Superior temporal gyrus (tissue), 1 donor: ENCODE data around the gene CBL.
A peak's percentile ranks its signal among the peaks of the same experiment; 100 is the strongest.
"Not testable (repeated sequence)": the region's sequence is repeated elsewhere in the genome, so short reads cannot be mapped to it uniquely, and the experiment has no call there.

Source experiments
- DNase-seq: peaks from one replicate; pipeline ENCODE4 v3.0.0-alpha.2; 2016; ENCODE audit errors: extremely low spot score

Gene CBL

GRCh38 chr11:119184399-119184798 is 21.7 kb upstream of the CBL start:
- not testable (repeated sequence) for DNase-seq

GRCh38 chr11:119185981-119186634 is 20.0 kb upstream of the CBL start:
- DNase-seq = no peak

DNA sequence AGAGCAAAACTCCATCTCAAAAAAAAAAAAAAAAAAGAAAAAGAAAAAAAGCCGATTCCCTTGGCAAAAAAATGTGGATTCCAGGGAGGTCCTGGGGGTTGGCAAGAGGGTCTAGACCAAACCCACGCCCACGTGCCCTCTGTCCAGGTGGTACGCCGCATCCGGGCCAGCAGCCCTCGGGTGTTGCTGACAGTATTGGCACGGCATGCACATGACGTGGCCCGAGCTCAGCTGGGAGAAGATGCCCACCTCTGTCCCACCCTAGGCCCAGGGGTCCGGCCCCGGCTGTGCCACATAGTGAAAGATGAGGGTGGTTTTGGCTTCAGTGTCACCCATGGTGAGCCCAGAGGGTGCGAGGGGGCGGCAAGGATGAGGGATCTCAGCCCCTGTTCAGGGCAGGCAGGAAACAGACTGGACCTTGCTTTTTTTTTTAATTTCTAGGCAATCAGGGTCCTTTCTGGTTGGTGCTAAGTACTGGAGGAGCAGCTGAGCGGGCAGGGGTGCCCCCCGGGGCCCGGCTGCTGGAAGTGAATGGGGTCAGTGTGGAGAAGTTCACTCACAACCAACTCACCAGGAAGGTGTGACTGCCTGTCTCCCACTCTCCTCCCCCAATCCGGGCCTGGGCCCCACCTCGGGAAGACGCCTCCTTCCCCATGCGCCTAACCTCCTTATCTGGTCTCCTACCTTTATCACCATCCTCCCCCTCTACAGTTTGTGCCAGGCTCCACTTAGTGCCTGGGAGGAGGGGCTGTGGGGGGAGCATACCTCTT is 18.8 kb upstream of the CBL start:
- DNase-seq = no peak

DNA sequence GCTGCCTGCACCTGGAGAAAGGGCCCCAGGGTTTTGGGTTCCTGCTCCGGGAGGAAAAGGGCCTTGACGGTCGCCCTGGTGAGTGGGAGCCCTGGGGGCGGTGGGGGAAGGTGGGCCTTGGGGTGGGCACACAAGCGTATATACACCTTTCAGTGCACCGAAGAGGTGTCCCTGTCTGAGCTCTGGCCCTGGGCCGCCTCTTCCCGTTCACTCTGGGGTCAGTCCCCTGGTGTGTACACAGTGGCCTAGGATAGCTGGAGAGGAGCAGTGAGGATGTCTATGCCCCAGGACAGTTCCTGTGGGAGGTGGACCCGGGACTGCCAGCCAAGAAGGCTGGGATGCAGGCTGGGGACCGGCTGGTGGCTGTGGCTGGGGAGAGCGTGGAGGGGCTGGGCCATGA is 18.1 kb upstream of the CBL start:
- DNase-seq = no peak

- DNase-seq = no peak
These were observed 17.3 kb upstream of the CBL start for GRCh38 chr11:119188887-119189286.

DNA sequence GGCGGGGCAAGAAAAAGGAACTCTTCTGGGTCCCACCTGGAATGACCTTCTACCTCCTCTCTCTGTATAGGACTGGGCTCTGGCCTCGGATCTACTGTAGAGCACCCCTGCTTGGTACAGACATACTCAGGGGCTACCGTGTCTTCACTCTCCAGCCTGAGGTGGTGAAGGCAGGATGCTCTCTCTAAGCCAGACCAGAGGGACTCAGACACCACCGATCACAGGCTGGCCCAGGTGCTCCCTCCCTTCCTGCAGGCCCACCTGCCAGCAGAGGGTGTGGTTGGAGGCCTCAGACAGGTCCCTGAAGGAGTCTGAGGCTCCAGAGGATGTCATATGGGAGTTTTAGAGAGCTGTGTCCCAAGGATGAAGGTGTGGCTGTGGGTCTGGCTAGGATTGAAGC is 16.7 kb upstream of the CBL start:
- DNase-seq = no peak

GRCh38 chr11:119190531-119190930 is 15.6 kb upstream of the CBL start:
- no peak for DNase-seq

- DNase-seq = not testable (repeated sequence)
These were observed 14.9 kb upstream of the CBL start for GRCh38 chr11:119191265-119191664.

DNA sequence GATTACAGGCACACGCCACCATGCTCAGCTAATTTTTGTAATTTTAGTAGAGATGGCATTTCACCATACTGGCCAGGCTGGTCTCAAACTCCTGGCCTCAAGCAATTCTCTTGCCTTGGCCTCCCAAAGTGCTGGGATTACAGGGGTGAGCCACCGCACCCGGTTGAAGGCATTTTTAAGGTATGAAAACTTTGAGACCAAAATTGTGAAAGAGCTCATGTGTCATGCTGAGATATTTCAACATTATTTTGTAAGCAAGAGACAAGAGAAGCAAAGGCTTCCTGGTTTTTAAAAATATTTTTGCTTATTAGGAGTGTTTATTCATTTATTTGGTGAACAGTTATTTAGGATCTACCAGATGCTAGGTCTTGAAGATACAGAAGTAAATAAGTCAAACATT is 14.0 kb upstream of the CBL start:
- DNase-seq = no peak

GRCh38 chr11:119193001-119193400 is 13.1 kb upstream of the CBL start:
- no peak for DNase-seq

DNA sequence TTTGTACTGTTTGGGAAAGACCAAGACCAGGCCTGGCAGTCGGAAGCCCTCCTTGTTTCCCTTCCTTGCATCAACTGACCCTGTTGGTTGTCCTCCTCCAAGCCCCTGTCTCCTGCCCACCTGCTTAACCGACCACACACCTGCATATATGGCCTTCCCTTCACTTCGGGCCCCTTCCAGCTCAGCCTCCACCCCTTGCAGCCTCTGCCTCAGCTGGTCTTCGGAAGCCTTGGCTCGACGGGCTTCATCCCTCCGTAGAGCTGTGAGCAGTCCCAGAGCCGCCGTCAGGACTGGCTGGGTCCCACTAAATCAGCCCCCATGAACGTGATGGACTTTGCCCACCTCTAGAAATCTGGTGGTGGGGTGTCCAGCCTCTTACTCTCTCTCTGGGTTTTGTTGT is 12.5 kb upstream of the CBL start:
- no peak for DNase-seq

DNA sequence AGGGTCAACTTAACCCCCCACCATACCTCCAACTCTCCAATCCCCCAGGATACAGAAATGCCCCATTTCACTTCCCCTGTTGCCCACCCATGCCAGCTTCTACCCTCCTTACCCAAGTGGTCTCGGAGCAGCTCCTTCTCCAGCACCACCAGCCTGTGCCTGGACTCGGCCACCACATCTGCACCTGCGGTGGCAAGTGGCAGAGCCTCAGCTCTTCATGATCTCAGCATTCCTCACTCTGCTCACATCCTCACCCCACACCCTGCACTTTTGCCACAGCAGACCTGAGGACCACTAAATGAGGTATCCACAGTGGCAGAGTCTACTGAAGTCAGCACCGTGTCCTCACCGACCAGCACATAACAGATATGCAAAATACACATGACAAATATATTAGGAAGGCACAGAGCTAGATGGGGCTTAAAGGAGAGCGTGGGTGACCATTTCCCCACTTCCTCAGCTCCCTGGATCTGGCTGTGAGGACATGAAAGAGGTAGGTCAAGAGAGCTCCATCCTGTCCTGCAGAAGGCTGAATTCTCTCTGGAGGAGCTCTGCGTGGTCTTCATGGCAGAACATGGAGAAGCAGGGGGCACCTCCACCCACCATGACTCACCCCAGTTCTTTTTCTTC is 11.2 kb upstream of the CBL start:
- DNase-seq = no peak

DNA sequence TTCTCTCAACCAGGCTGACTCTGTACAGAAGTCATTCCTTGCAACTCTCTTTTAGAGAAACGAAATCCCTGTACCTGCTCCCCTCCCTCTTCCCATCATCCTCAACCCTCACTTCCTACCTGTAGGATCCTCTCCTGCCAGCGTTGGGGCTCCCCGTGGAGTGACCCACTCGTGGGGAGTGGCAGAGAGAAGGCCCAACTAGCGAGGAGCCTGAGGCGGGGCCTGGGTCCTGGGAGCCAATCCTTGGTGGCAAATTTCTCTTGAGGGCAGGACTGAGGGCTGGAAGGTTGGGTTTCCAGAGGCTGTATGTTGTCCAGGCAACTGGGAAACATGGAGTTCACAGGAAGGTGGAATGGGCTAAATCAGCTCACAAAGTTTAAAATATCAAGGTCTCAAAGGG is 10.5 kb upstream of the CBL start:
- no peak for DNase-seq

DNA sequence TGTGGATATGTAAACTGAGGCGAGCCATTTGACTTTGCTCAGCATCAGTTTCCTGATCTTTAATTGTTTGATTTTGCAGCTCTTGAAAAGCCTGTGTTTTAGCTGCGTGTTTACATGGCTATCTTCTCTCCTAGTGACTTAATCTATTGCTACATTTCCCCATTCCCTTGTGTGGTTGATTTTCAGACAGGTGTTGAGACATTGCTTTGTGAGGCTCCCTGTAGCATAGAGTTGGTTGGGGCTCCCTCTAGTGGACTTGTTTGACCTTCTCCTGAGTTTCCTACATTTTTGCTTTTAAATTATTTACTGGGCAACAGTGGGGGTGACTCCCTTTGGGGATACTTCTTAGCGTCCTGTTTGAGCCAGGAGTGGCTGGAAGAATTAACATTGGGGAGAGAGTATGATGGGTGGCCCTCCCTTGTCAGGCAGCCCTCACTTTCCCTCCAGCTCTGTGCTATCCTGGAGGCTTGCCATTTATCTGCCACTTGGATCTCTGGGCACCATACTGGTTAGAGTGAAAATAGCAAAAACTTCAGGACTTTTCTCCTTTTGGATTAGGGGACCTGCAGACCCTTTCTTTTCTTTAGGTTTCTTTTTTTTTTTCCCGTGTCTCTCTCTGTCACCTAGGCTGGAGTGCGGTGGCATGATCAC is 9.2 kb upstream of the CBL start:
- DNase-seq = peak; percentile 89

- DNase-seq = no peak
These were observed 7.2 kb upstream of the CBL start for GRCh38 chr11:119198925-119199324.

GRCh38 chr11:119201236-119201635 is 4.9 kb upstream of the CBL start:
- not testable (repeated sequence) for DNase-seq

GRCh38 chr11:119202554-119202953 is 3.6 kb upstream of the CBL start:
- no peak for DNase-seq

GRCh38 chr11:119204066-119204465 is 2.1 kb upstream of the CBL start:
- DNase-seq = no peak

DNA sequence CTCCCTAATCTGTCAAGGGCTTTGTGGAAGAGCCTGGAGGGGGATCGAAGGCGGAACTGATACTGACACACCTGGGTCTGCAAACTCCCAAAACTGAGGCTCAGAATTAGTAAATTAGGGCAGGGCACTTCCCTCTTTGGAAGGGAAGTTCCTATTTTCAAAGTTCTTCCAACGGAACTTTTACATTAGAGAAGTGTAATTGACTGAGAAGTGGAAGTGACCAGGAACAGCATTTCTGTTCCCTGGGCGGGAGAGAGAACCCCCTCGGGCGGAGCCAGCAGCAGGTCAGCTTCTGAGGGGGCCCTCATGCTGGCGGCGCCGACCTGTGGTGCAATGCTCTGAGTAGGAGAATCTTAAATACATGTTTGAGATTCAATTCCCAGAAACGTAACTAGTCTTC is 1.1 kb upstream of the CBL start:
- no peak for DNase-seq

- DNase-seq = peak; percentile 35
These were observed 624 bp downstream of the CBL start for GRCh38 chr11:119206511-119207414.

- DNase-seq = no peak
These were observed 1.3 kb downstream of the CBL start for GRCh38 chr11:119207415-119207960.
